K562 (cell line): Measurements from ENCODE around the gene PRPF6. TPM values are rescaled to one million over a fixed set of nuclear protein-coding genes. Genes with fewer than 3 reads are reported as not detected.
A peak's percentile ranks its signal among the peaks of the same experiment; 100 is the strongest.

Experiments used
- ATAC-seq: fragments of 200-7000 bp; cut with Tn5 transposase; 3 replicates; pipeline ENCODE4 v1.9.1; 2020; ENCODE audit warnings: moderate library complexity
- BruUV-seq: library from RNA; stranded (reverse); fragments of 400-500 nt; replicated peaks from 2 replicates; lab custom pipeline; 2021; lab: Mats Ljungman, UMichigan
- CTCF ChIA-PET: fragments of 300-600 bp; formaldehyde crosslinking; extraction: SDS; loops from one replicate; lab custom pipeline; 2021; ENCODE audit warnings: low intra/inter-chr PET ratio; lab: Yijun Ruan, JAX
- POLR2A ChIA-PET: fragments of 300-600, 350-650 bp; sonication (Branson Sonifier 250); formaldehyde crosslinking; extraction: SDS; loops from one replicate; lab custom pipeline; 2021; ENCODE audit warnings: antibody characterized with exemption, inconsistent platforms; lab: Yijun Ruan, JAX
- DNase-seq, 4 experiments: peaks; one replicate each; pipeline versions ENCODE4 v3.0.0 to v3.0.0-alpha.2; 2011 to 2018; ENCODE audit warnings: low spot score in 3 of 4, mixed read lengths in 3 of 4; ENCODE audit errors: extremely low read depth in 1 of 4
- FAIRE-seq: peaks from 2 replicates; lab custom pipeline; 2011; peaks lifted over from hg19 to GRCh38; lab: Jason Lieb, UNC
- H2AFZ ChIP-seq: 2 replicates; pipeline ENCODE4 v1.6.0; 2011; ENCODE audit warnings: low read depth, low read length, control low read depth, inconsistent platforms
- H3K27ac ChIP-seq: fragments of 200-600 bp; 3 replicates; pipeline ENCODE4 v1.8.0; 2011; ENCODE audit warnings: low read depth, mild to moderate bottlenecking, control low read depth, inconsistent platforms, low read length, moderate library complexity, mixed read lengths; ENCODE audit errors: extremely low read depth
- H3K27me3 ChIP-seq, 2 experiments: fragments of 300-600 bp in 1 of 2; 2 replicates in 1 of 2; 3 replicates in 1 of 2; pipeline versions ENCODE4 v1.6.0 to v1.8.0; 2011; ENCODE audit warnings: inconsistent platforms in 2 of 2, low read length in 2 of 2, mild to moderate bottlenecking in 1 of 2, mixed read lengths in 1 of 2, moderate library complexity in 1 of 2; ENCODE audit not compliant: control insufficient read depth in 2 of 2, insufficient read depth in 2 of 2
- H3K36me3 ChIP-seq: fragments of 300-600 bp; 3 replicates; pipeline ENCODE4 v1.8.0; 2011; ENCODE audit warnings: mild to moderate bottlenecking, low read length, inconsistent platforms; ENCODE audit not compliant: control insufficient read depth, insufficient read depth
- H3K4me1 ChIP-seq, 2 experiments: fragments of 200-600 bp in 1 of 2; replicated peaks in 1 of 2; 2 replicates in 1 of 2; 3 replicates in 1 of 2; pipeline versions ENCODE4 v1.5.1 to v1.8.0; 2011; ENCODE audit warnings: inconsistent platforms in 2 of 2, low read length in 2 of 2, mild to moderate bottlenecking in 1 of 2, mixed read lengths in 1 of 2, moderate library complexity in 1 of 2; ENCODE audit not compliant: control insufficient read depth in 2 of 2, insufficient read depth in 2 of 2
- H3K4me2 ChIP-seq: 2 replicates; pipeline ENCODE4 v1.6.1; 2011; ENCODE audit warnings: low read length, control low read depth, inconsistent platforms, mixed read lengths; ENCODE audit not compliant: insufficient read depth
- H3K4me3 ChIP-seq: fragments of 200-600 bp; sonication (generic), shearing (Covaris generic); 2 replicates; pipeline ENCODE4 v1.5.1; 2016; ENCODE audit warnings: control low read depth, inconsistent platforms
- H3K79me2 ChIP-seq: fragments of 200-600 bp; 3 replicates; pipeline ENCODE4 v1.8.0; 2011; ENCODE audit warnings: low read length, inconsistent platforms; ENCODE audit not compliant: control insufficient read depth, insufficient read depth
- H3K9ac ChIP-seq, 2 experiments: 2 replicates each; pipeline versions ENCODE4 v1.6.0 to v1.6.1; 2011; ENCODE audit warnings: low read depth in 2 of 2, low read length in 2 of 2, control low read depth in 1 of 2, inconsistent platforms in 1 of 2, mild to moderate bottlenecking in 1 of 2, mixed read lengths in 1 of 2; ENCODE audit not compliant: insufficient read depth in 1 of 2
- H3K9me1 ChIP-seq: one replicate; pipeline ENCODE4 v1.6.0; 2011; ENCODE audit warnings: inconsistent platforms, mild to moderate bottlenecking, low read length, moderate library complexity; ENCODE audit not compliant: control insufficient read depth, insufficient read depth
- H3K9me3 ChIP-seq: replicated peaks from 2 replicates; pipeline ENCODE4 v1.5.1; 2011; ENCODE audit warnings: low read depth, low read length, inconsistent platforms; ENCODE audit not compliant: control insufficient read depth, insufficient read depth
- H4K20me1 ChIP-seq: replicated peaks from 2 replicates; pipeline ENCODE4 v1.6.1; 2011; ENCODE audit warnings: low read length, inconsistent platforms, mixed read lengths; ENCODE audit not compliant: control insufficient read depth, insufficient read depth
- ARID1B ChIP-seq: fragments of 450-650 bp; IDR thresholded peaks from 2 replicates; pipeline ENCODE4 v1.6.1; 2016; ENCODE audit warnings: antibody characterized with exemption, mild to moderate bottlenecking, inconsistent platforms
- CREB1 ChIP-seq, 2 experiments: sonication (generic) in 1 of 2; formaldehyde crosslinking in 1 of 2; IDR thresholded peaks; 2 replicates each; pipeline versions ENCODE4 v1.6.1 to v1.8.0; 2012 to 2022; ENCODE audit warnings: inconsistent platforms in 1 of 2, mild to moderate bottlenecking in 1 of 2, missing genetic modification reagents in 1 of 2, moderate library complexity in 1 of 2
- ETV5 ChIP-seq: sonication (generic); formaldehyde crosslinking; IDR thresholded peaks from 2 replicates; pipeline ENCODE4 v1.4.0; 2020; ENCODE audit warnings: low read depth, mild to moderate bottlenecking, missing genetic modification reagents
- FOXK1 ChIP-seq: sonication (generic); formaldehyde crosslinking; IDR thresholded peaks from 2 replicates; pipeline ENCODE4 v1.8.0; 2022; ENCODE audit warnings: missing genetic modification reagents, mild to moderate bottlenecking, borderline replicate concordance
- HMBOX1 ChIP-seq: sonication (generic); IDR thresholded peaks from 2 replicates; pipeline ENCODE4 v1.6.1; 2016
- JUN ChIP-seq, 2 experiments: sonication (generic) in 1 of 2; formaldehyde crosslinking in 1 of 2; IDR thresholded peaks; 2 replicates each; pipeline versions ENCODE4 v1.6.1 to v1.8.0; 2012 to 2022; ENCODE audit warnings: borderline replicate concordance in 2 of 2, mild to moderate bottlenecking in 2 of 2, improper control_type of control experiment in 1 of 2, low read depth in 1 of 2, low read length in 1 of 2, missing genetic modification reagents in 1 of 2
- MAZ ChIP-seq, 2 experiments: fragments of 450-650 bp in 1 of 2; sonication (generic) in 1 of 2; formaldehyde crosslinking; IDR thresholded peaks in 1 of 2; conservative IDR thresholded peaks in 1 of 2; 2 replicates each; pipeline versions ENCODE4 v1.4.0 to v1.5.0; 2020; ENCODE audit warnings: mild to moderate bottlenecking in 1 of 2, missing genetic modification reagents in 1 of 2
- MYC ChIP-seq, 2 experiments: fragments of 250-450 bp in 1 of 2; sonication (Bioruptor Pico) in 1 of 2; IDR thresholded peaks; 2 replicates each; pipeline versions ENCODE4 v1.5.1 to v1.6.1; 2012 to 2021; ENCODE audit warnings: low read depth in 2 of 2, borderline replicate concordance in 1 of 2, improper control_type of control experiment in 1 of 2, low read length in 1 of 2, mild to moderate bottlenecking in 1 of 2, moderate library complexity in 1 of 2
- NCOA6 ChIP-seq: fragments of 450-650 bp; IDR thresholded peaks from 2 replicates; pipeline ENCODE4 v1.6.1; 2017; ENCODE audit warnings: mild to moderate bottlenecking
- NFE2 ChIP-seq: IDR thresholded peaks from 2 replicates; pipeline ENCODE4 v1.6.1; 2014; ENCODE audit warnings: antibody characterized with exemption, low read depth
- NR1H2 ChIP-seq: sonication (generic); formaldehyde crosslinking; IDR thresholded peaks from 2 replicates; pipeline ENCODE4 v1.4.0; 2020; ENCODE audit warnings: mild to moderate bottlenecking, missing genetic modification reagents
- PML ChIP-seq: IDR thresholded peaks from 2 replicates; pipeline ENCODE4 v1.6.1; 2012; ENCODE audit warnings: low read length, inconsistent platforms
- RBM15 ChIP-seq: fragments of 200-400 bp; formaldehyde crosslinking; IDR thresholded peaks from 2 replicates; pipeline ENCODE4 v1.6.1; 2018; ENCODE audit warnings: mild to moderate bottlenecking, low read length, moderate library complexity; ENCODE audit not compliant: insufficient read depth
- SUPT5H ChIP-seq: fragments of 450-650 bp; IDR thresholded peaks from 2 replicates; pipeline ENCODE4 v1.6.1; 2016
- TAF9B ChIP-seq: fragments of 450-650 bp; IDR thresholded peaks from 2 replicates; pipeline ENCODE4 v1.6.1; 2018; ENCODE audit warnings: mild to moderate bottlenecking; ENCODE audit not compliant: partially characterized antibody
- TCF3 ChIP-seq: sonication (generic); formaldehyde crosslinking; IDR thresholded peaks from 2 replicates; pipeline ENCODE4 v1.4.0; 2020; ENCODE audit warnings: mild to moderate bottlenecking, missing genetic modification reagents
- TEAD1 ChIP-seq, 2 experiments: fragments of 450-650 bp in 1 of 2; sonication (generic) in 1 of 2; formaldehyde crosslinking; IDR thresholded peaks; 2 replicates each; pipeline versions ENCODE4 v1.4.0 to v1.8.0; 2020 to 2022; ENCODE audit warnings: mild to moderate bottlenecking in 2 of 2, missing genetic modification reagents in 1 of 2
- TFAP4 ChIP-seq: sonication (generic); formaldehyde crosslinking; IDR thresholded peaks from 2 replicates; pipeline ENCODE4 v1.8.0; 2022; ENCODE audit warnings: missing genetic modification reagents, mild to moderate bottlenecking, moderate library complexity, borderline replicate concordance
- ZKSCAN3 ChIP-seq: fragments of 250-450 bp; sonication (Bioruptor Pico); IDR thresholded peaks from 2 replicates; pipeline ENCODE4 v1.4.0; 2020
- ZNF165 ChIP-seq: fragments of 250-450 bp; sonication (Bioruptor Pico); IDR thresholded peaks from 2 replicates; pipeline ENCODE4 v1.4.0; 2020; ENCODE audit warnings: borderline replicate concordance
- WGBS: fragments of 100-300 bp; shearing (Covaris generic); methylation state at CpG from one replicate; pipeline ENCODE4 v1.1.6; 2016; ENCODE audit warnings: low coverage, mixed read lengths; ENCODE audit not compliant: insufficient coverage; ENCODE audit errors: missing lambda C conversion rate; 5-methylcytosine and 5-hydroxymethylcytosine counted together
- in situ Hi-C: fragments of 300-500 bp; cut with MboI; formaldehyde crosslinking; loops from 4 replicates; pipeline ENCODE4 v1.15.0; 2018; ENCODE audit warnings: inconsistent platforms, mixed read lengths
- intact Hi-C: fragments of 100-400 bp; cut with micrococcal nuclease; formaldehyde crosslinking; loops from 2 replicates; pipeline ENCODE4 v1.14.2; 2022
- polyA plus RNA-seq, 8 experiments: library from polyadenylated mRNA; depleted of rRNA in 4 of 8; stranded (reverse) in 5 of 8; unstranded in 3 of 8; fragments of >200 nt; fragmentation: Nextera tagmentation in 2 of 8; fragmentation: Illumina TruSeq in 1 of 8; extraction: Ambion mirVana in 2 of 8; extraction: Trizol in 1 of 8; gene quantifications; 2 replicates each; pipeline versions ENCODE4 v1.2.1 to v1.2.3, GENCODE V29; 2011 to 2014; ENCODE audit warnings: inconsistent platforms in 1 of 8, missing spikeins in 1 of 8
- total RNA-seq, 7 experiments: library from RNA; depleted of rRNA in 6 of 7; stranded (reverse); fragments of >200 nt in 6 of 7; fragmentation: Illumina TruSeq in 2 of 7; extraction: Trizol in 2 of 7; gene quantifications; 2 replicates each; pipeline versions ENCODE4 v1.2.1 to v1.2.3, GENCODE V29; 2011 to 2021; ENCODE audit warnings: low replicate concordance in 1 of 7

PRPF6 gene
- total and polyA plus RNA-seq, 9 of the 15 experiments (the other 6 are each of a cell fraction or from before 2014, with no cell fraction given), result 4.2 to 83.2 (median 59.9) TPM

GRCh38 chr20:63941282-63942081 is 39.5 kb upstream of the PRPF6 start:
- POLR2A ChIA-PET, result interaction anchor here (1.2 kb wide), 1 partner anchor 15 kb away, joined by 4 read pairs; the partner anchor contains the start of gene UCKL1
- 53% methylated on average over 23 of the region's 39 CpGs for WGBS
- peaks cover 5% of the 10 kb centered on the region for H3K9me1 ChIP-seq
- H4K20me1 ChIP-seq, result peaks cover 27% of the 10 kb centered on the region
- H3K9ac ChIP-seq, result peak overlapping the region in 1 of 2 experiments; percentile 86; a peak in 2 of 4 replicates
- peaks cover 22% of the 10 kb centered on the region for H3K79me2 ChIP-seq
- peak overlapping the region; percentile 23; the same call in 1 of the 2 replicates for H3K4me3 ChIP-seq
- FAIRE-seq (peak; percentile 82), ATAC-seq (peak; percentile 96), DNase-seq (peak; percentile 89 to 93 (median 91))
- H3K4me2 ChIP-seq, result peak overlapping the region; percentile 58
- no peaks in the 10 kb centered on the region for H3K27me3 ChIP-seq
- no peaks in the 10 kb centered on the region; the same call in 1 of the 2 replicates for H3K9me3 ChIP-seq
- no TSS peak for BruUV-seq
- intact Hi-C loops (no loop called here), in situ Hi-C loops (no loop called here)
- peak overlapping the region; percentile 73; the same call in 2 of the 3 replicates for H3K27ac ChIP-seq
- H2AFZ ChIP-seq, result no peak overlapping the region
- peaks cover 8 to 72% of the 10 kb centered on the region in 2 experiments; a peak in 3 of 5 replicates for H3K4me1 ChIP-seq
- CTCF ChIA-PET, result no interaction called here
- H3K36me3 ChIP-seq, result peaks cover 77% of the 10 kb centered on the region; the same call in 2 of the 3 replicates
- TF ChIP-seq PML (no peak), NCOA6 (no peak), ZNF165 (CRISPR knock-in tag) (no peak), RBM15 (no peak), TEAD1 (CRISPR knock-in tag; IDR thresholded peaks at IDR 0.05) (0 out of 4 replicates have a peak, but pooled peaks of 1 of the 2 experiments have one; percentile 18), TFAP4 (CRISPR knock-in tag) (no peak), MYC (IDR thresholded peaks at IDR 0.05; ENCODE audit: low read depth, low read length) (peak; percentile 23; the same call in 1 of the 2 replicates), MYC (CRISPR knock-in tag; IDR thresholded peaks at IDR 0.05; ENCODE audit: borderline replicate concordance, low read depth) (no peak), ZKSCAN3 (no peak), ARID1B (0 out of 2 replicates have a peak, but pooled peaks have one; percentile 12), NR1H2 (CRISPR knock-in tag) (no peak), ETV5 (CRISPR knock-in tag) (no peak), SUPT5H (peak; percentile 74), MAZ (CRISPR knock-in tag; conservative IDR thresholded peaks at IDR 0.05 in 1 of 2, IDR thresholded peaks at IDR 0.05 in 1 of 2) (peak in 1 of 2 experiments; percentile 52; a peak in 1 of 4 replicates), NFE2 (no peak), JUN (IDR thresholded peaks at IDR 0.05; ENCODE audit: borderline replicate concordance, low read depth, low read length) (no peak), JUN (CRISPR knock-in tag; IDR thresholded peaks at IDR 0.05; ENCODE audit: borderline replicate concordance) (no peak), FOXK1 (CRISPR knock-in tag) (no peak), CREB1 (IDR thresholded peaks at IDR 0.05) (no peak), CREB1 (CRISPR knock-in tag; IDR thresholded peaks at IDR 0.05) (no peak), TAF9B (no peak), HMBOX1 (no peak), TCF3 (CRISPR knock-in tag) (no peak)
